A549 (cell line): ENCODE measurements around the gene MAPK11.

Source experiments
- CTCF ChIP-seq: fragments of >200 bp; sonication (Bioruptor Twin); formaldehyde crosslinking; IDR thresholded peaks from 3 replicates; pipeline ENCODE4 v1.5.1; 2016
- EP300 ChIP-seq, 2 experiments: fragments of >200 bp; sonication (Bioruptor Twin); formaldehyde crosslinking; IDR thresholded peaks; 2 replicates in 1 of 2; 3 replicates in 1 of 2; pipeline ENCODE4 v1.6.1; 2016 to 2017
- FOSL2 ChIP-seq, 2 experiments: fragments of 450-650 bp in 1 of 2; fragments of >200 bp in 1 of 2; sonication (Bioruptor Twin) in 1 of 2; formaldehyde crosslinking; IDR thresholded peaks; 2 replicates each; pipeline versions ENCODE4 v1.5.0 to v1.6.1; 2016 to 2020; ENCODE audit warnings: mild to moderate bottlenecking in 1 of 2, moderate library complexity in 1 of 2
- JUN ChIP-seq, 2 experiments: fragments of >200 bp; sonication (Bioruptor Twin); formaldehyde crosslinking; IDR thresholded peaks; 2 replicates in 1 of 2; 3 replicates in 1 of 2; pipeline ENCODE4 v1.6.1; 2016 to 2017
- NPAS2 ChIP-seq: fragments of 250-450 bp; sonication (Bioruptor Pico); IDR thresholded peaks from 2 replicates; pipeline ENCODE4 v1.8.0; 2022; ENCODE audit warnings: mild to moderate bottlenecking, moderate library complexity, borderline replicate concordance
- POLR2A ChIP-seq: IDR thresholded peaks from 2 replicates; pipeline ENCODE4 v1.6.1; 2012; ENCODE audit warnings: mild to moderate bottlenecking, low read length
- RAD21 ChIP-seq, 2 experiments: fragments of >200 bp in 1 of 2; sonication (Bioruptor Twin) in 1 of 2; formaldehyde crosslinking in 1 of 2; IDR thresholded peaks in 1 of 2; conservative IDR thresholded peaks in 1 of 2; 2 replicates in 1 of 2; 3 replicates in 1 of 2; pipeline ENCODE4 v1.6.1; 2012 to 2018; ENCODE audit warnings: inconsistent platforms in 1 of 2
- RCOR1 ChIP-seq: fragments of 150-350 bp; IDR thresholded peaks from 2 replicates; pipeline ENCODE4 v1.6.1; 2014; ENCODE audit warnings: antibody characterized with exemption, low read length, low read depth
- REST ChIP-seq: fragments of 200-600 bp; sonication (generic); IDR thresholded peaks from 2 replicates; pipeline ENCODE4 v1.6.1; 2016; ENCODE audit warnings: antibody characterized with exemption, mild to moderate bottlenecking, moderate library complexity
- USF2 ChIP-seq: fragments of 450-650 bp; IDR thresholded peaks from 2 replicates; pipeline ENCODE4 v1.6.1; 2014; ENCODE audit warnings: antibody characterized with exemption

- TF ChIP-seq CTCF = no peak
- peak; percentile 53 for TF ChIP-seq POLR2A
- no peak for TF ChIP-seq RAD21 (conservative IDR thresholded peaks at IDR 0.05 in 1 of 2, IDR thresholded peaks at IDR 0.05 in 1 of 2)
- TF ChIP-seq JUN (IDR thresholded peaks at IDR 0.05) = peak in 1 of 2 experiments; percentile 42; a peak in 1 of 5 replicates
- no peak for TF ChIP-seq NPAS2 (CRISPR knock-in tag)
- no peak for TF ChIP-seq RCOR1
- TF ChIP-seq EP300 (IDR thresholded peaks at IDR 0.05) = no peak
- TF ChIP-seq FOSL2 (IDR thresholded peaks at IDR 0.05) = no peak
- TF ChIP-seq FOSL2 (CRISPR knock-in tag; IDR thresholded peaks at IDR 0.05) = no peak
- no peak for TF ChIP-seq REST
- no peak for TF ChIP-seq USF2
Observed at GRCh38 chr22:50306753-50307749, 36.9 kb upstream of the MAPK11 start, which contains the start of gene PLXNB2.
